Mesenchymal stem cell (in vitro differentiated cells and primary cell): ENCODE data around the gene EEF1B2.
A peak's percentile ranks its signal among the peaks of the same experiment; 100 is the strongest.
"Not testable (repeated sequence)": the region's sequence is repeated elsewhere in the genome, so short reads cannot be mapped to it uniquely, and the experiment has no call there.

Experiments used
- DNase-seq: peaks from one replicate; pipeline ENCODE4 v3.0.0-alpha.2; 2013
- H2AFZ ChIP-seq: one replicate; pipeline ENCODE4 v1.6.1; 2013; ENCODE audit warnings: low read depth, mild to moderate bottlenecking, control low read depth, inconsistent platforms, low read length, moderate library complexity
- H2AK5ac ChIP-seq: 2 replicates; pipeline ENCODE4 v1.6.1; 2013; ENCODE audit warnings: low read length, moderate library complexity, mild to moderate bottlenecking, inconsistent platforms; ENCODE audit not compliant: severe bottlenecking
- H2BK120ac ChIP-seq: one replicate; pipeline ENCODE4 v1.6.1; 2013; ENCODE audit warnings: low read depth, mild to moderate bottlenecking, inconsistent platforms, low read length, moderate library complexity
- H2BK12ac ChIP-seq, 2 experiments: one replicate each; pipeline ENCODE4 v1.6.1; 2013; ENCODE audit warnings: inconsistent platforms in 2 of 2, low read length in 2 of 2, mild to moderate bottlenecking in 2 of 2, moderate library complexity in 2 of 2, control low read depth in 1 of 2
- H2BK15ac ChIP-seq: one replicate; pipeline ENCODE4 v1.6.1; 2013; ENCODE audit warnings: mild to moderate bottlenecking, low read depth, inconsistent platforms; ENCODE audit not compliant: poor library complexity, severe bottlenecking
- H2BK5ac ChIP-seq: 2 replicates; pipeline ENCODE4 v1.6.1; 2013; ENCODE audit warnings: low read depth, mild to moderate bottlenecking, low read length, control low read depth, inconsistent platforms; ENCODE audit not compliant: poor library complexity, severe bottlenecking
- H3K14ac ChIP-seq, 2 experiments: one replicate each; pipeline ENCODE4 v1.6.1; 2013; ENCODE audit warnings: inconsistent platforms in 2 of 2, low read length in 2 of 2, control low read depth in 1 of 2, mild to moderate bottlenecking in 1 of 2, moderate library complexity in 1 of 2
- H3K18ac ChIP-seq, 2 experiments: one replicate each; pipeline ENCODE4 v1.6.1; 2013; ENCODE audit warnings: inconsistent platforms in 2 of 2, low read length in 2 of 2, control low read depth in 1 of 2, low read depth in 1 of 2, mild to moderate bottlenecking in 1 of 2
- H3K23ac ChIP-seq, 2 experiments: one replicate each; pipeline ENCODE4 v1.6.1; 2013; ENCODE audit warnings: inconsistent platforms in 2 of 2, low read length in 2 of 2, mild to moderate bottlenecking in 2 of 2, moderate library complexity in 2 of 2, control low read depth in 1 of 2
- H3K27ac ChIP-seq: 2 replicates; pipeline ENCODE4 v1.5.1; 2013; ENCODE audit warnings: mild to moderate bottlenecking, moderate library complexity, low read length, control low read depth, inconsistent platforms; ENCODE audit not compliant: poor library complexity, severe bottlenecking
- H3K27me3 ChIP-seq, 2 experiments: 2 replicates each; pipeline versions ENCODE4 v1.6.1 to v1.7.0; 2013; ENCODE audit warnings: low read length in 2 of 2, mild to moderate bottlenecking in 2 of 2, moderate library complexity in 2 of 2, control low read depth in 1 of 2, inconsistent platforms in 1 of 2; ENCODE audit not compliant: control insufficient read depth in 1 of 2, insufficient read depth in 1 of 2
- H3K36me3 ChIP-seq, 2 experiments: 2 replicates each; pipeline versions ENCODE4 v1.6.1 to v1.7.0; 2013; ENCODE audit warnings: low read length in 2 of 2, control low read depth in 1 of 2, inconsistent platforms in 1 of 2, low read depth in 1 of 2, mild to moderate bottlenecking in 1 of 2; ENCODE audit not compliant: insufficient read depth in 2 of 2, control insufficient read depth in 1 of 2
- H3K4ac ChIP-seq, 2 experiments: one replicate each; pipeline ENCODE4 v1.6.1; 2013; ENCODE audit warnings: inconsistent platforms in 2 of 2, low read length in 2 of 2, mild to moderate bottlenecking in 2 of 2, moderate library complexity in 2 of 2, control low read depth in 1 of 2, low read depth in 1 of 2
- H3K4me1 ChIP-seq: 2 replicates; pipeline ENCODE4 v1.6.1; 2013; ENCODE audit warnings: low read depth, low read length, control low read depth; ENCODE audit not compliant: control insufficient read depth, insufficient read depth
- H3K4me2 ChIP-seq: 2 replicates; pipeline ENCODE4 v1.6.1; 2013; ENCODE audit warnings: low read length, mild to moderate bottlenecking, inconsistent platforms; ENCODE audit not compliant: poor library complexity, severe bottlenecking
- H3K4me3 ChIP-seq, 2 experiments: 2 replicates each; pipeline versions ENCODE4 v1.5.1 to v1.7.0; 2013; ENCODE audit warnings: low read length in 2 of 2, mild to moderate bottlenecking in 2 of 2, control low read depth in 1 of 2, low read depth in 1 of 2; ENCODE audit not compliant: insufficient read depth in 1 of 2
- H3K79me1 ChIP-seq: replicated peaks from 2 replicates; pipeline ENCODE4 v1.6.1; 2013; ENCODE audit warnings: mild to moderate bottlenecking, control low read depth, low read length, inconsistent platforms; ENCODE audit not compliant: poor library complexity, severe bottlenecking
- H3K9ac ChIP-seq: 2 replicates; pipeline ENCODE4 v1.7.0; 2013; ENCODE audit warnings: mild to moderate bottlenecking, low read length, moderate library complexity
- H3K9me3 ChIP-seq: 2 replicates; pipeline ENCODE4 v1.7.0; 2013; ENCODE audit warnings: mild to moderate bottlenecking, low read length; ENCODE audit not compliant: control insufficient read depth
- H4K8ac ChIP-seq: one replicate; pipeline ENCODE4 v1.6.1; 2013; ENCODE audit warnings: inconsistent platforms, mild to moderate bottlenecking, low read length, moderate library complexity
- H4K91ac ChIP-seq: one replicate; pipeline ENCODE4 v1.6.1; 2013; ENCODE audit warnings: mild to moderate bottlenecking, low read length, inconsistent platforms
- WGBS: methylation state at CpG from one replicate; pipeline ENCODE4 v1.1.7; 2013; ENCODE audit warnings: mixed read lengths; 5-methylcytosine and 5-hydroxymethylcytosine counted together

The EEF1B2 gene

GRCh38 chr2:206203331-206203730, 43.6 kb downstream of the EEF1B2 start:
- Histone ChIP-seq H2BK120ac (no peak overlapping the region), H2BK5ac (no peak overlapping the region), H3K36me3 (no peaks in the 10 kb centered on the region), H4K8ac (no peak overlapping the region), H3K4me3 (no peak overlapping the region), H3K27ac (no peak overlapping the region), H3K23ac (no peak overlapping the region), H3K9ac (no peak overlapping the region), H3K4me1 (no peaks in the 10 kb centered on the region), H3K4me2 (no peak overlapping the region), H3K79me1 (no peaks in the 10 kb centered on the region), H2AFZ (peak overlapping the region; percentile 14), H3K18ac (no peak overlapping the region), H3K27me3 (no peaks in the 10 kb centered on the region), H2BK15ac (no peak overlapping the region), H3K14ac (no peak overlapping the region), H2AK5ac (no peak overlapping the region), H3K4ac (no peak overlapping the region), H2BK12ac (no peak overlapping the region), H4K91ac (no peak overlapping the region), H3K9me3 (no peaks in the 10 kb centered on the region)
- DNase-seq = no peak
- WGBS = 97% methylated on average over 17 of the region's 17 CpGs

GRCh38 chr2:206204710-206205109, 45.0 kb downstream of the EEF1B2 start:
- Histone ChIP-seq H3K9ac (no peak overlapping the region), H3K27ac (no peak overlapping the region), H2AFZ (no peak overlapping the region), H3K4me1 (no peaks in the 10 kb centered on the region), H3K27me3 (no peaks in the 10 kb centered on the region), H2AK5ac (no peak overlapping the region), H3K18ac (no peak overlapping the region), H2BK15ac (no peak overlapping the region), H2BK5ac (no peak overlapping the region), H3K4me3 (no peak overlapping the region), H2BK120ac (no peak overlapping the region), H3K23ac (no peak overlapping the region), H3K14ac (peak overlapping the region in 1 of 2 experiments; percentile 65), H3K36me3 (no peaks in the 10 kb centered on the region), H4K8ac (no peak overlapping the region), H3K79me1 (no peaks in the 10 kb centered on the region), H3K9me3 (no peaks in the 10 kb centered on the region), H3K4me2 (no peak overlapping the region), H3K4ac (no peak overlapping the region), H4K91ac (no peak overlapping the region), H2BK12ac (no peak overlapping the region)
- DNase-seq = no peak
- WGBS = 89% methylated on average over 3 of the region's 3 CpGs

- not testable (repeated sequence) for H2BK5ac ChIP-seq, H3K4ac ChIP-seq, H3K18ac ChIP-seq, H3K27me3 ChIP-seq, DNase-seq, H4K91ac ChIP-seq, H3K14ac ChIP-seq, H3K9ac ChIP-seq, H2BK120ac ChIP-seq, H2BK12ac ChIP-seq, H3K23ac ChIP-seq, H3K4me3 ChIP-seq, H2BK15ac ChIP-seq, H3K4me2 ChIP-seq, H3K9me3 ChIP-seq, H2AK5ac ChIP-seq, H2AFZ ChIP-seq, H3K27ac ChIP-seq, H3K36me3 ChIP-seq, H3K4me1 ChIP-seq, H3K79me1 ChIP-seq, H4K8ac ChIP-seq
- 83% methylated on average over 2 of the region's 2 CpGs for WGBS
Measured at GRCh38 chr2:206207316-206207715, 47.6 kb downstream of the EEF1B2 start.

- no peak overlapping the region for H2BK120ac ChIP-seq
- no peak overlapping the region for H2AK5ac ChIP-seq
- H4K91ac ChIP-seq = no peak overlapping the region
- no peaks in the 10 kb centered on the region for H3K79me1 ChIP-seq
- H3K9me3 ChIP-seq = no peaks in the 10 kb centered on the region
- no peaks in the 10 kb centered on the region for H3K36me3 ChIP-seq
- no peaks in the 10 kb centered on the region for H3K27me3 ChIP-seq
- DNase-seq = no peak
- no peak overlapping the region for H3K14ac ChIP-seq
- no peak overlapping the region for H3K23ac ChIP-seq
- WGBS = 97% methylated on average over 7 of the region's 7 CpGs
- no peak overlapping the region for H3K4me3 ChIP-seq
- H2AFZ ChIP-seq = no peak overlapping the region
- no peak overlapping the region for H3K4me2 ChIP-seq
- H3K18ac ChIP-seq = no peak overlapping the region
- H3K27ac ChIP-seq = no peak overlapping the region
- no peak overlapping the region for H3K4ac ChIP-seq
- no peak overlapping the region for H3K9ac ChIP-seq
- no peak overlapping the region for H2BK5ac ChIP-seq
- H2BK12ac ChIP-seq = no peak overlapping the region
- no peak overlapping the region for H4K8ac ChIP-seq
- H2BK15ac ChIP-seq = no peak overlapping the region
- H3K4me1 ChIP-seq = no peaks in the 10 kb centered on the region
Measured at GRCh38 chr2:206208900-206209299, 49.2 kb downstream of the EEF1B2 start.
